GM10266 (cell line): ENCODE results near the gene CDH13.

Source experiments
- DNase-seq: peaks from one replicate; pipeline ENCODE4 v3.0.0; 2012; ENCODE audit errors: extremely low spot score
- TF ChIP-seq, protein P1 (sequence below): IDR thresholded peaks from 2 replicates; pipeline ENCODE4 v1.5.1; 2012; ENCODE audit warnings: mild to moderate bottlenecking, low read depth; ENCODE audit not compliant: control insufficient read depth, insufficient read depth; ENCODE audit errors: missing control alignments

The CDH13 gene

DNA sequence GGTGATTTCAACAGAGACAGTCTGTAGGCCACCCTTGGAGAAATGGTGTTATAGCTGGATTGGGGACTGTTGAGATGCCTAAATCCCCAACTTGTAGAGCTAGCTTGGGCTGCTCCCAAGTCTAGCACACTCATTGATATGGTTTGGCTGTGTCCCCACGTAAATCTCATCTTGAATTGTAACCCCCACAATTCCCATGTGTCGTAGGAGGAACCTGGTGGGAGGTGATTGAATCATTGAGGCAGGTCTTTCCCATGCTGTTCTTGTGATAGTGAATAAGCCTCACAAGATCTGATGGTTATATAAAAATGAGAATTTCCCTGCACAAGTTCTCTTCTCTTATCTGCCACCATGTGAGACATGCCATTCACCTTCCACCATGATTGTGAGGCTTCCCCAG, 536.0 kb downstream of the CDH13 start:
- DNase-seq, result no peak
- TF ChIP-seq, protein P1, sequence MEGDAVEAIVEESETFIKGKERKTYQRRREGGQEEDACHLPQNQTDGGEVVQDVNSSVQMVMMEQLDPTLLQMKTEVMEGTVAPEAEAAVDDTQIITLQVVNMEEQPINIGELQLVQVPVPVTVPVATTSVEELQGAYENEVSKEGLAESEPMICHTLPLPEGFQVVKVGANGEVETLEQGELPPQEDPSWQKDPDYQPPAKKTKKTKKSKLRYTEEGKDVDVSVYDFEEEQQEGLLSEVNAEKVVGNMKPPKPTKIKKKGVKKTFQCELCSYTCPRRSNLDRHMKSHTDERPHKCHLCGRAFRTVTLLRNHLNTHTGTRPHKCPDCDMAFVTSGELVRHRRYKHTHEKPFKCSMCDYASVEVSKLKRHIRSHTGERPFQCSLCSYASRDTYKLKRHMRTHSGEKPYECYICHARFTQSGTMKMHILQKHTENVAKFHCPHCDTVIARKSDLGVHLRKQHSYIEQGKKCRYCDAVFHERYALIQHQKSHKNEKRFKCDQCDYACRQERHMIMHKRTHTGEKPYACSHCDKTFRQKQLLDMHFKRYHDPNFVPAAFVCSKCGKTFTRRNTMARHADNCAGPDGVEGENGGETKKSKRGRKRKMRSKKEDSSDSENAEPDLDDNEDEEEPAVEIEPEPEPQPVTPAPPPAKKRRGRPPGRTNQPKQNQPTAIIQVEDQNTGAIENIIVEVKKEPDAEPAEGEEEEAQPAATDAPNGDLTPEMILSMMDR, result no peak

DNA sequence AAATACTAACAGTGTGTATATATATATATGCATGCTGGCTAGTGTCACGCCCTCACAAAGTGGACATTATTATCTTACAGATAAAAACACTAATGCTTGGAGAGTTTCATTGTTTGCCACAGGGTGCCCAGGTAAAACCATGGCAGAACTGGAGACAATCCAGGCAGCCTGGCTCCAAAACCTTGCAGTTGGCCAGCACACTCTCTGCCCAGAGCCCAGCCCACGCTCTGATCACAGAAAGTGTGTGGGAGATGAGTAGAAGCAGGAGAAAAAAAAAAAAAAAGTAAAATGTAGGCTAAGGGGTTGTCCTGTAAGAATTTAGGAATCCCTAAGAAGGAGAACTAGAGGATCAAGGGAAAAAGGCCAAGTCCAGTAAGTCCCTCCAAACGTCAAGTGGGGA, 538.0 kb downstream of the CDH13 start:
- DNase-seq, result no peak
- TF ChIP-seq, protein P1, result no peak

DNA sequence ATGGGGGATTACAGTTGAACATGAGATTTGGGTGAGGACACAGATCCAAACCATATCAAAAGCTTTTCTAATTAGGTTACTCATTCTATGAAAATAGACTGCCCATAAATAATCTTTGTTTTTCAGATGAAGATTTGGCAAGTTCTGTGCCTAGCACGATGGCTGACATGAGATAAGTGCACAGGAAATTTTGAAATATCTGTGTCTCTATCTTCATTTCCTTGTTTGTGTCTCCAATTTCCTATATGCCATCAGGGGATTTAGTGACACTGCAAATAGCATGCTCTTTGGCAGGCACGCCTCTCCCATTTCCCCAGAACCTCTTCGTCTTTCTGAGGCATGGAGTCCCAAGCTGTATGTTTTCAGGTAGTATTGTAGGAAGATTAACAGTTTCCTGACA, 544.6 kb downstream of the CDH13 start:
- no peak for DNase-seq
- TF ChIP-seq, protein P1, result no peak

- TF ChIP-seq, protein P1, result no peak
- DNase-seq, result no peak
Observed at GRCh38 chr16:83174671-83175070, 547.9 kb downstream of the CDH13 start.

DNA sequence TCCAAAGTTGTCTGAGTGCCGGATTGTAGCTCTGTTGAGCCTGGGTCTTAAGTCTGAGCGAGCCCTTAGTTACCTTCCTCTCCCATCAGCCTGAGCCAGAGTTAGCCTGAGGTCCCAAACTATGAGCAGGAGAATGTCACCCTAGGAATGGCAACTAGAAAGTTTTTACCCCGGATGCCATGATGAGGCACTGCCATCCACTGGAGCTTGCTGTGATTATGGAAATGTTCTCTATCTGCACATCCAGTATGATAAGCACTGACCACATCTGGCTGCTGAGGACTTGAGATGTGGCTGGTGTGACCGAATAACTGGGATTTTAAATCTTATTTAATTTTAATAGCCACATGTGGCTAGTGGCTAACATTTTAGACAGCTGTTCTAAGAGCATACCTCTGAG, 550.0 kb downstream of the CDH13 start:
- no peak for DNase-seq
- TF ChIP-seq, protein P1, result no peak

GRCh38 chr16:83185902-83186301, 559.1 kb downstream of the CDH13 start:
- no peak for DNase-seq
- TF ChIP-seq, protein P1, result no peak

DNA sequence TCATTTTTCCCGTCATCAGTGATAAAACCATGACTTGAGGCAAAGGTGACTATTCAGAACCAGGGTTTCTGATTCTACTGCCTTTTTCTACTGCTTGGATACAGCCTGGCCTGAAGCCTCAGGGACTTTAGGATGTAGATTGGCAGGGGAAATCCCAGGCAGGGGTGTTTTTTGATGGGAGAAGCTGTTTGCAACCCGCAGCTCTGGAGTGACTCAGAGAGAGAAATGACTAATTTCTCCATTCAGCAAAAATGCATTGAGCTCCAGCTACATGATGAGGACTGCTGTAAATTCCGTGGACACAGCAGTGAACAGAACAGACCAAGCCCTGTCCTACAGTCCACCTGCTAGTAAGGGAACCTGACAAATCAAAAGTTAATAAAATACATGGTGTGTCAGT, 560.6 kb downstream of the CDH13 start:
- no peak for DNase-seq
- TF ChIP-seq, protein P1, result no peak
